Measurements from ENCODE around the gene TLCD3A.
"Not testable (repeated sequence)": the region's sequence is repeated elsewhere in the genome, so short reads cannot be mapped to it uniquely, and the experiment has no call there.

The TLCD3A gene

GRCh38 chr17:789160-789840 lies 56.9 kb downstream of the TLCD3A start:
- no peak for DNase-seq (ENCODE audit: low read depth)

- not testable (repeated sequence) for DNase-seq (ENCODE audit: low read depth)
These were observed 57.8 kb downstream of the TLCD3A start for GRCh38 chr17:789931-790873.

- DNase-seq (ENCODE audit: low read depth): not testable (repeated sequence)
These were observed 58.5 kb downstream of the TLCD3A start for GRCh38 chr17:790874-791247.

- DNase-seq (ENCODE audit: low read depth): no peak
These were observed 59.4 kb downstream of the TLCD3A start for GRCh38 chr17:791829-792228.

- no peak for DNase-seq (ENCODE audit: low read depth)
These were observed 59.9 kb downstream of the TLCD3A start for GRCh38 chr17:792277-792676.
